HEK293 (cell line): Measurements from ENCODE around the gene POMT2.

Experiments
- CTCF ChIA-PET: fragments of 350-600 bp; formaldehyde crosslinking; extraction: SDS; loops from one replicate; lab custom pipeline; 2021; ENCODE audit warnings: antibody characterized with exemption; lab: Yijun Ruan, JAX
- POLR2A ChIA-PET: fragments of 300-600 bp; formaldehyde crosslinking; extraction: SDS; loops from one replicate; lab custom pipeline; 2020; ENCODE audit warnings: antibody characterized with exemption, inconsistent platforms; lab: Yijun Ruan, JAX
- H3K27ac ChIP-seq: fragments of 200-500 bp; sonication (Bioruptor generic); 2 replicates; pipeline ENCODE4 v1.5.1; 2014; ENCODE audit warnings: low read depth, low read length, control low read depth, inconsistent platforms; ENCODE audit errors: extremely low read depth
- H3K36me3 ChIP-seq, 2 experiments: fragments of 200-500 bp in 1 of 2; sonication (Bioruptor generic) in 1 of 2; 1 replicate in 1 of 2; 2 replicates in 1 of 2; pipeline ENCODE4 v1.5.1; 2014 to 2017; ENCODE audit warnings: inconsistent platforms in 2 of 2, low read length in 2 of 2; ENCODE audit not compliant: control insufficient read depth in 2 of 2, insufficient read depth in 1 of 2
- H3K4me1 ChIP-seq: fragments of 200-500 bp; sonication (Bioruptor generic); 2 replicates; pipeline ENCODE4 v1.5.1; 2014; ENCODE audit warnings: mild to moderate bottlenecking, low read length, inconsistent platforms; ENCODE audit not compliant: control insufficient read depth, insufficient read depth
- H3K4me3 ChIP-seq: 2 replicates; pipeline ENCODE4 v1.5.1; 2011; ENCODE audit warnings: low read depth, mild to moderate bottlenecking, control low read depth, low read length, moderate library complexity
- H3K9me3 ChIP-seq: fragments of 200-500 bp; sonication (Bioruptor generic); 2 replicates; pipeline ENCODE4 v1.5.1; 2014; ENCODE audit warnings: low read depth, low read length, inconsistent platforms; ENCODE audit not compliant: control insufficient read depth, insufficient read depth
- CTCF ChIP-seq: fragments of 450-650 bp; formaldehyde crosslinking; IDR thresholded peaks from 2 replicates; pipeline ENCODE4 v1.5.1; 2016; ENCODE audit warnings: missing biosample characterization, missing genetic modification characterization
- GLIS1 ChIP-seq: fragments of 450-650 bp; formaldehyde crosslinking; IDR thresholded peaks from 2 replicates; pipeline ENCODE4 v1.5.1; 2016; ENCODE audit warnings: missing biosample characterization, missing genetic modification characterization
- PATZ1 ChIP-seq: fragments of 450-650 bp; formaldehyde crosslinking; IDR thresholded peaks from 2 replicates; pipeline ENCODE4 v1.5.1; 2016; ENCODE audit warnings: missing biosample characterization, missing genetic modification characterization
- SCRT2 ChIP-seq: fragments of 450-650 bp; formaldehyde crosslinking; IDR thresholded peaks from 2 replicates; pipeline ENCODE4 v1.5.1; 2016; ENCODE audit warnings: missing biosample characterization, missing genetic modification characterization
- YY1 ChIP-seq: fragments of 450-650 bp; formaldehyde crosslinking; IDR thresholded peaks from 2 replicates; pipeline ENCODE4 v1.5.1; 2018; ENCODE audit warnings: missing biosample characterization, missing genetic modification characterization
- YY2 ChIP-seq: fragments of 450-650 bp; formaldehyde crosslinking; IDR thresholded peaks from 2 replicates; pipeline ENCODE4 v1.5.1; 2016; ENCODE audit warnings: missing biosample characterization, missing genetic modification characterization
- ZBTB17 ChIP-seq: fragments of 450-650 bp; formaldehyde crosslinking; IDR thresholded peaks from 2 replicates; pipeline ENCODE4 v1.5.1; 2016; ENCODE audit warnings: missing biosample characterization, missing genetic modification characterization
- ZBTB48 ChIP-seq: fragments of 450-650 bp; formaldehyde crosslinking; IDR thresholded peaks from 2 replicates; pipeline ENCODE4 v1.5.1; 2016; ENCODE audit warnings: missing biosample characterization, missing genetic modification characterization
- ZNF155 ChIP-seq: fragments of 450-650 bp; formaldehyde crosslinking; IDR thresholded peaks from 2 replicates; pipeline ENCODE4 v1.5.1; 2016; ENCODE audit warnings: missing biosample characterization, missing genetic modification characterization
- ZNF24 ChIP-seq: fragments of 450-650 bp; formaldehyde crosslinking; IDR thresholded peaks from 2 replicates; pipeline ENCODE4 v1.5.1; 2016; ENCODE audit warnings: missing biosample characterization, missing genetic modification characterization
- ZNF350 ChIP-seq: fragments of 450-650 bp; formaldehyde crosslinking; IDR thresholded peaks from 2 replicates; pipeline ENCODE4 v1.5.0; 2017; ENCODE audit warnings: missing biosample characterization, mild to moderate bottlenecking, missing genetic modification characterization
- ZNF394 ChIP-seq: fragments of 450-650 bp; formaldehyde crosslinking; IDR thresholded peaks from 2 replicates; pipeline ENCODE4 v1.5.1; 2016; ENCODE audit warnings: missing biosample characterization, missing genetic modification characterization, mild to moderate bottlenecking, moderate library complexity, borderline replicate concordance
- ZNF449 ChIP-seq: fragments of 450-650 bp; formaldehyde crosslinking; IDR thresholded peaks from 2 replicates; pipeline ENCODE4 v1.5.1; 2017; ENCODE audit warnings: missing biosample characterization, mild to moderate bottlenecking, missing genetic modification characterization, moderate library complexity
- ZNF510 ChIP-seq: fragments of 450-650 bp; formaldehyde crosslinking; IDR thresholded peaks from 2 replicates; pipeline ENCODE4 v1.5.1; 2018; ENCODE audit warnings: mild to moderate bottlenecking, missing genetic modification characterization, missing biosample characterization; ENCODE audit not compliant: insufficient replicate concordance
- ZNF571 ChIP-seq: fragments of 450-650 bp; formaldehyde crosslinking; IDR thresholded peaks from 2 replicates; pipeline ENCODE4 v1.5.0; 2017; ENCODE audit warnings: missing biosample characterization, missing genetic modification characterization
- ZNF623 ChIP-seq: fragments of 450-650 bp; formaldehyde crosslinking; IDR thresholded peaks from 2 replicates; pipeline ENCODE4 v1.5.1; 2016; ENCODE audit warnings: missing biosample characterization, missing genetic modification characterization
- ZNF639 ChIP-seq: fragments of 450-650 bp; formaldehyde crosslinking; IDR thresholded peaks from 2 replicates; pipeline ENCODE4 v1.5.1; 2016; ENCODE audit warnings: missing biosample characterization, missing genetic modification characterization
- ZNF747 ChIP-seq: fragments of 450-650 bp; formaldehyde crosslinking; IDR thresholded peaks from 2 replicates; pipeline ENCODE4 v1.5.1; 2016; ENCODE audit warnings: missing biosample characterization, missing genetic modification characterization
- ZNF768 ChIP-seq: fragments of 450-650 bp; formaldehyde crosslinking; IDR thresholded peaks from 2 replicates; pipeline ENCODE4 v1.5.1; 2018; ENCODE audit warnings: missing biosample characterization, mild to moderate bottlenecking, missing genetic modification characterization
- ZNF777 ChIP-seq: fragments of 450-650 bp; formaldehyde crosslinking; IDR thresholded peaks from 2 replicates; pipeline ENCODE4 v1.5.1; 2017; ENCODE audit warnings: missing biosample characterization, missing genetic modification characterization, borderline replicate concordance
- ZNF785 ChIP-seq: fragments of 450-650 bp; formaldehyde crosslinking; IDR thresholded peaks from 2 replicates; pipeline ENCODE4 v1.5.1; 2016; ENCODE audit warnings: missing biosample characterization, missing genetic modification characterization
- ZNF792 ChIP-seq: fragments of 450-650 bp; formaldehyde crosslinking; IDR thresholded peaks from 2 replicates; pipeline ENCODE4 v1.5.1; 2016; ENCODE audit warnings: missing biosample characterization, missing genetic modification characterization

The POMT2 gene

GRCh38 chr14:77276959-77277358 is 43.7 kb downstream of the POMT2 start (continued):
- TF ChIP-seq CTCF (tag by site-specific recombination) (no peak), ZNF768 (tag by site-specific recombination) (no peak), ZNF350 (tag by site-specific recombination) (no peak), YY1 (tag by site-specific recombination) (no peak), ZNF510 (tag by site-specific recombination) (no peak), ZNF155 (tag by site-specific recombination) (no peak), ZNF24 (tag by site-specific recombination) (no peak), ZNF747 (tag by site-specific recombination) (no peak), ZBTB17 (tag by site-specific recombination) (no peak), SCRT2 (no peak), ZNF777 (tag by site-specific recombination) (no peak), ZBTB48 (tag by site-specific recombination) (no peak), ZNF449 (tag by site-specific recombination) (no peak), YY2 (tag by site-specific recombination) (no peak)

- CTCF ChIA-PET = interaction anchor here (0.5 to 0.8 kb wide), 5 partner anchors 31 to 222 kb away, joined by 3 to 6 read pairs (median 3); partner anchors contain the start of gene ISM2
- H3K4me1 ChIP-seq = no peaks in the 10 kb centered on the region
- H3K36me3 ChIP-seq = peaks cover 0 to 39% of the 10 kb centered on the region in 2 experiments; a peak in 2 of 3 replicates
- no peaks in the 10 kb centered on the region for H3K9me3 ChIP-seq
- POLR2A ChIA-PET = interaction anchor here (0.6 kb wide), 1 partner anchor 288 kb away, joined by 3 read pairs; no protein-coding TSS in a partner anchor
- no peak for TF ChIP-seq ZNF571
- TF ChIP-seq GLIS1 (tag by site-specific recombination) = no peak
- no peak for TF ChIP-seq ZNF785 (tag by site-specific recombination)
- no peak for TF ChIP-seq ZNF394 (tag by site-specific recombination)
- TF ChIP-seq PATZ1 (tag by site-specific recombination) = no peak
- TF ChIP-seq ZNF24 (tag by site-specific recombination) = no peak
- TF ChIP-seq ZNF623 (tag by site-specific recombination) = no peak
- no peak for TF ChIP-seq YY2 (tag by site-specific recombination)
- no peak for TF ChIP-seq ZNF792 (tag by site-specific recombination)
- TF ChIP-seq ZBTB48 (tag by site-specific recombination) = no peak
- TF ChIP-seq ZNF639 = no peak
- H3K27ac ChIP-seq = no peak overlapping the region
- no peak overlapping the region for H3K4me3 ChIP-seq
These were observed 44.3 kb downstream of the POMT2 start for GRCh38 chr14:77276295-77276935.
